PC-3 (cell line): ENCODE results near the gene UBE2E3. TPM values are rescaled to one million over a fixed set of nuclear protein-coding genes. Genes with fewer than 3 reads are reported as not detected.
"Not testable (repeated sequence)": the region's sequence is repeated elsewhere in the genome, so short reads cannot be mapped to it uniquely, and the experiment has no call there.

Source experiments
- ATAC-seq: fragments of 200-7000 bp; cut with Tn5 transposase; 2 replicates; pipeline ENCODE4 v1.9.1; 2020; ENCODE audit warnings: mild to moderate bottlenecking, moderate library complexity
- BruUV-seq: library from RNA; stranded (reverse); fragments of 400-500 nt; replicated peaks from 2 replicates; lab custom pipeline; 2021; lab: Mats Ljungman, UMichigan
- CTCF ChIA-PET: fragments of 300-600 bp; sonication (Branson Sonifier 250); formaldehyde crosslinking; loops from one replicate; lab custom pipeline; 2022; ENCODE audit warnings: antibody characterized with exemption; lab: Charles Lee
- POLR2A ChIA-PET: fragments of 300-600 bp; sonication (Branson Sonifier 250); formaldehyde crosslinking; loops from one replicate; lab custom pipeline; 2022; ENCODE audit warnings: antibody characterized with exemption; ENCODE audit not compliant: unreplicated experiment; lab: Charles Lee
- DNase-seq: peaks from one replicate; pipeline ENCODE4 v3.0.0-alpha.2; 2015
- H2AFZ ChIP-seq: fragments of 300-600 bp; sonication (generic); 2 replicates; pipeline ENCODE4 v1.6.0; 2016; ENCODE audit warnings: antibody characterized with exemption, low read length
- H3F3A ChIP-seq: fragments of 300-600 bp; sonication (generic); one replicate; pipeline ENCODE4 v1.6.0; 2017; ENCODE audit warnings: antibody characterized with exemption, low read length, control low read depth, mild to moderate bottlenecking; ENCODE audit not compliant: unreplicated experiment
- H3K27ac ChIP-seq: fragments of 300-600 bp; sonication (generic); 2 replicates; pipeline ENCODE4 v1.5.1; 2016; ENCODE audit warnings: mild to moderate bottlenecking, low read length
- H3K27me3 ChIP-seq: fragments of 300-600 bp; sonication (generic); 2 replicates; pipeline ENCODE4 v1.6.1; 2016; ENCODE audit warnings: low read length, mixed read lengths
- H3K36me3 ChIP-seq: fragments of 300-600 bp; sonication (generic); 2 replicates; pipeline ENCODE4 v1.6.1; 2016; ENCODE audit warnings: low read depth, mixed run types, low read length, mixed read lengths
- H3K4me1 ChIP-seq: fragments of 300-600 bp; sonication (generic); 2 replicates; pipeline ENCODE4 v1.5.1; 2016; ENCODE audit warnings: low read length; ENCODE audit not compliant: insufficient read depth
- H3K4me2 ChIP-seq: fragments of 300-600 bp; sonication (generic); 2 replicates; pipeline ENCODE4 v1.6.0; 2016; ENCODE audit warnings: low read length
- H3K4me3 ChIP-seq: fragments of 300-600 bp; sonication (generic); 2 replicates; pipeline ENCODE4 v1.5.1; 2016; ENCODE audit warnings: mild to moderate bottlenecking, low read length, mixed read lengths
- H3K79me2 ChIP-seq: fragments of 300-600 bp; sonication (generic); 2 replicates; pipeline ENCODE4 v1.6.1; 2017; ENCODE audit warnings: low read length, mixed read lengths
- H3K9ac ChIP-seq: fragments of 300-600 bp; sonication (generic); 2 replicates; pipeline ENCODE4 v1.6.0; 2016; ENCODE audit warnings: mild to moderate bottlenecking, low read length
- H3K9me2 ChIP-seq: fragments of 300-600 bp; sonication (generic); replicated peaks from 2 replicates; pipeline ENCODE4 v1.6.1; 2016; ENCODE audit warnings: mixed run types, low read length, mixed read lengths
- H3K9me3 ChIP-seq: fragments of 300-600 bp; sonication (generic); 2 replicates; pipeline ENCODE4 v1.6.1; 2016; ENCODE audit warnings: low read length, mixed read lengths
- H4K20me1 ChIP-seq: fragments of 300-600 bp; sonication (generic); 2 replicates; pipeline ENCODE4 v1.6.1; 2016; ENCODE audit warnings: low read length, mixed read lengths
- CTCF ChIP-seq: fragments of 300-600 bp; sonication (generic); conservative IDR thresholded peaks from 2 replicates; pipeline ENCODE4 v1.5.1; 2017; ENCODE audit warnings: antibody characterized with exemption, low read depth, mild to moderate bottlenecking, low read length
- EZH2 ChIP-seq: fragments of 300-600 bp; sonication (generic); IDR thresholded peaks from one replicate; pipeline ENCODE4 v1.6.1; 2017; ENCODE audit warnings: antibody characterized with exemption, mild to moderate bottlenecking, low read length; ENCODE audit not compliant: unreplicated experiment
- EZH2phosphoT487 ChIP-seq: fragments of 300-600 bp; sonication (generic); IDR thresholded peaks from 2 replicates; pipeline ENCODE4 v1.6.1; 2018; ENCODE audit warnings: mild to moderate bottlenecking, antibody characterized with exemption, low read length, borderline replicate concordance
- intact Hi-C: fragments of 100-400 bp; cut with micrococcal nuclease; formaldehyde crosslinking; loops from 2 replicates; pipeline ENCODE4 v1.9.0; 2023
- total RNA-seq: library from RNA; depleted of rRNA; stranded (reverse); fragments of >200 nt; gene quantifications from 2 replicates; pipeline ENCODE4 v1.2.3, GENCODE V29; 2014

The UBE2E3 gene
- total RNA-seq, 1 experiment from 2014 or later, result 95.6 TPM

- no TSS peak for BruUV-seq
- H3K4me2 ChIP-seq, result no peak overlapping the region
- no peak for ATAC-seq
- no peak overlapping the region for H2AFZ ChIP-seq
- H3K9me3 ChIP-seq, result no peaks in the 10 kb centered on the region
- H3K27ac ChIP-seq, result no peak overlapping the region
- H3K9me2 ChIP-seq, result no peaks in the 10 kb centered on the region
- H3K36me3 ChIP-seq, result no peaks in the 10 kb centered on the region
- ChIA-PET POLR2A (no interaction called here), CTCF (no interaction called here)
- H4K20me1 ChIP-seq, result no peaks in the 10 kb centered on the region
- DNase-seq, result no peak
- no peak overlapping the region for H3K9ac ChIP-seq
- no peaks in the 10 kb centered on the region for H3F3A ChIP-seq
- intact Hi-C loops, result no loop called here
- no peak for TF ChIP-seq EZH2
- no peak for TF ChIP-seq EZH2phosphoT487
- no peak for TF ChIP-seq CTCF
- no peak overlapping the region for H3K4me3 ChIP-seq
- no peaks in the 10 kb centered on the region for H3K27me3 ChIP-seq
- H3K4me1 ChIP-seq, result no peaks in the 10 kb centered on the region
- no peaks in the 10 kb centered on the region for H3K79me2 ChIP-seq
Observed at GRCh38 chr2:180933332-180933731, 47.1 kb upstream of the UBE2E3 start.

- Histone ChIP-seq H3K4me2 (no peak overlapping the region), H3K27ac (no peak overlapping the region), H3K9ac (no peak overlapping the region), H3K9me3 (no peaks in the 10 kb centered on the region), H3K4me3 (no peak overlapping the region), H3K4me1 (no peaks in the 10 kb centered on the region), H2AFZ (no peak overlapping the region), H3F3A (no peaks in the 10 kb centered on the region), H4K20me1 (no peaks in the 10 kb centered on the region), H3K79me2 (no peaks in the 10 kb centered on the region), H3K36me3 (no peaks in the 10 kb centered on the region), H3K9me2 (no peaks in the 10 kb centered on the region), H3K27me3 (no peaks in the 10 kb centered on the region)
- ChIA-PET POLR2A (no interaction called here), CTCF (no interaction called here)
- intact Hi-C loops, result no loop called here
- DNase-seq (no peak), ATAC-seq (no peak)
- TF ChIP-seq EZH2phosphoT487 (no peak), EZH2 (no peak), CTCF (no peak)
- BruUV-seq, result no TSS peak
Observed at GRCh38 chr2:180934911-180935310, 45.5 kb upstream of the UBE2E3 start.

GRCh38 chr2:180937480-180937879 is 42.9 kb upstream of the UBE2E3 start:
- H3K4me2 ChIP-seq, H2AFZ ChIP-seq, POLR2A ChIA-PET, ATAC-seq, H3K9me3 ChIP-seq, H3K9ac ChIP-seq, DNase-seq, H3K36me3 ChIP-seq, H3F3A ChIP-seq, H4K20me1 ChIP-seq, H3K79me2 ChIP-seq, H3K4me3 ChIP-seq, H3K4me1 ChIP-seq, H3K27me3 ChIP-seq, intact Hi-C loops, H3K9me2 ChIP-seq, H3K27ac ChIP-seq, CTCF ChIA-PET, BruUV-seq: not testable (repeated sequence)
